HG03039 (cell line): ENCODE data around the gene ABCA13.

ENCODE experiments used
- ATAC-seq: cut with Tn5 transposase; IDR thresholded peaks from one replicate; pipeline ENCODE4 v1.9.1; 2021; ENCODE audit warnings: mild to moderate bottlenecking, moderate library complexity; ENCODE audit not compliant: unreplicated experiment

Gene ABCA13

DNA sequence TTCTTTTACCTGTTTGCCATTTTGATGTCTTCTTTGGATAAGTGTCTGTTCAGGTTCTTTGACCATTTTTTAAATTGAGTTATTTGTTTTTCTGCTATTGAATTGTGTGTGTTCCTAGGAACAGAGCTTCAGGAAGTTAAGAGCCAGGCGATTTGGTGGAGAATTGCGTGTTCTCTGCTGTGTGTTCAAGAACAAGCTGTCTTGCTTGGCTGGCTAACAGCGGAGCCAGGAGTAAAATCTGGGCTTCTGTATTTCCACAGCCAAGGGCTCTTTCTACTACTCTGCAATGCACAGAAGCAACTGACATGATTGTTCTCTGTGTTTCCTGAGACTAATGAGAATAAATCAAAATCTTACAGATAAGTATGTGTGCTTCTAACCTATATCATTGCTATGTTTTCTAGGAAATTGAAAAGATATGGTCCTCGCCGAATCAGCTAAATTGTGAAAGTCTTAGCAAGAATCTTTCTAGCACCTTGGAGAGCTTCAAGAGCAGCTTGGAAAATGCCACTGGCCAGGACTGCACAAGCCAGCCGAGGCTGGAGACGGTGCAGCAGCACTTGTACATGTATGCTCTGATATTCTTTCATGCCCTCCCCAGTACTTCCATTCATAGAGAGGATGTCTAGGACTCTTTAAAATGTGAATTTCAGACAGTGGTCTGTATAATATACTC, 124.2 kb downstream of the ABCA13 start:
- no peak for ATAC-seq

DNA sequence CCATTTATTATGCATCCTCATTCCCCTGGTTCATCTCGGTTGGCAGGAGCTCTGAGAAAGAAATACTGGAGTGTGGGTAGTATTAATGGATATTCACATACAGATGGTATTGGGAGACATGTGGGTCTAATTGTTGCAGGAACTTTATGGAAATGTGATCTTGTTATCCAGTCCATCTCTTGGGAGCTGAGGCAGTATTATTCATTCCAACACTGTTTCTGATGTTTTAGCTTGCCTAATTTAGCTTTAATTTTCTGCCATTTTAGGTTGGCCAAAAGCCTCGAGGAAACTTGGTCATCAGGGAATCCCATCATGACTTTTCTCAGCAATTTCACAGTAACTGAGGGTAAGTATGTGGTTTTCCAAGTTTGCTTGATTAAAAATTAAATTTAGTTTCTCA, 125.7 kb downstream of the ABCA13 start:
- ATAC-seq = no peak

DNA sequence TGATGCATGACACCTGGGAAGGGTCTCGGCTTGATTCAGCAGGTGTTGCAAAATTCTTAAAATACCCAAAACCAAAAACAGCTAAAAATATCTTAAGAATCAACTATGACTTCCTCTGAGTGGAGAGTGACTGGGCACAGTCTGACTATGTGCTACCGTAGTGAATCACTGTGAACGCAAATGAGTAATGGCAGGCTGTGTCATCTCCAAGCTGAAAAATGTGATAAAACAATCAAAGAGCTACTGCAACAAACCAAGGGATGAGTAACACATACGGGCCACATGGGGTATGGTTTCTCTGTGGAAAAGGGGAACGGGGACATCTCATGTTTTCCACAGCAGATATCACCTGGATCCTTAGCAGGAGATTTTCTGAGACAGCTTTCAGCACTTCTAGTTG, 127.5 kb downstream of the ABCA13 start:
- peak; percentile 73 for ATAC-seq

DNA sequence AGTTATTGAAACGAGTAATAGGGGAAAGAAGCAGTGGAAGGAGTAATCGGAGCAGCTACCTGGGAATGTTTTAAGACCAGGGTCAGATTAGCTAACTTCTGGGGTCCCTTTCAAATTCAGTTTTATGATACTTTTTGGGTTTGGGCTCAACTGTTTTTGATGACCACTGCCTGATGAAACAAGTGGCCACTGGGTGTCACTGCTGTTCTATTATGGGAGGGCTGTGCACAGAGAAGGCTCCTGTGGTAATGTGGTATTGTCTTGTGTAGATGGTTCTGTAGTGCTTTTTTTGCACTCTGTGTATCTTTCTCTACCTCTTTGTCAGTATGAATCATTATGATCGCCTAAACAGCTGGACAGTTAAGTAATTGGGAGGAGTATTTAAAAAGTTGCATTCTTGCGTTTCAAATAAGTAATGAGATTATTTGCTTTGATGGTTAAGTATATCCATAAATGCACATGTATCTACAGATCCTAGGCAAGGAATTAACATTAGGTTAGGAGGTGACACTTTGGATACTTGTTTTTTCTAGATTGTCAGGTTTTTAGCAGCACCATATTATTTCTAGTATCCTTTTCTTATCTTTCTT, 128.4 kb downstream of the ABCA13 start:
- peak; percentile 91 for ATAC-seq

DNA sequence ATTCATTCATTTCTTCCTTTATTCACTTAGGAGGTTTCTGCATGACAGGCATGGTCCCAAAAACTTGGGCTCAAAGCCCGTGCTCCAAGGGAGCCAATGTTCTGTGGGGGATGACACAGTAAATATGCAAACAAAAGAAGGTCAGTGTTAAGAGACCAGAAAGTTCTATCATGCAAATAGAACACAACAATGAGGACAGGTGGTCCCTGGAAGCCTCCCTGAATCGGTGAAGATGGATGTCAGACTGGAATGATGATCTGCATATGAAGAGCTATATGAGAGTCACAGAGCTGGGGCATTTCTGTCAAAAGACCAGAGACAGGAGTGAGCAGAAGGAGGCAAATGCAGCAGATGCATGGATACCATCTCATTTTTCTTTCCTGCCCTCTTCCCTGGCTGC, 129.0 kb downstream of the ABCA13 start:
- ATAC-seq = no peak

DNA sequence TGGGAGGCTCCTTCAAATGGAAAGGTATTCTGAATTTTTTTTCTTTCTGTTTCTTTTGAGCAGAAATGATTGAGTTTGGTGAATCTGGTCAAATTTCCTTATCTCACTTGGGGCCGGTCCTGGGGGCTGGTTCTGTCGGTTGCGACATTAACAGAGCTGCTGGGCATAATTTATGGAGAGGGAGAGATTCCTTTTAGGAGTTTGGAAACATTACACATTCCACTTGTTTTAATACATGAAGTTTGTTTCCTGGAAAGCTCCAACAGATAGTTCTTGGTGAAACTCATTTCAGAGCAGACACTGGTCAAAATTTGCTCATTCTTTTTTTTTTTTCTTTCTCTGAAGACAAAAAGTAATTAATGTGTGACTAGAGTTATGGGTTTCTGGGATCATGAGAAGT, 129.9 kb downstream of the ABCA13 start:
- no peak for ATAC-seq

DNA sequence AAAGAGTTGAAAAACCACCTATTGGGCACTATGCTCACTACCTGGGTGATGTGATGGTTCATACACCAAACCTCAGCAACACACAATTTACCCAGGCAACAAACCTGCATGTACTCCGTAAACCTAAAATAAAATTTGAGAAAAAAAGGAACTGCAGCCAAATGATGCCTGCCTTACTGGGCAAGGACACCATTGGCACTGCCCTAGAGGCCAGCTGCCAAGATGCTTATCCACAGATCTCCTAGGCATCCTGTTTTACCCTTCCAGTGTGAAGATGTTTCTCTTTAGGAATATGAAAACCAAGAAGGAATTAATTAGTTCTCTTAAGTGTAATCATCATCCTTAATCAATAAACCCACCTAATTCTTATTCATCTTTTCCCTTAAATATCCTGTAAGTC, 133.4 kb downstream of the ABCA13 start:
- no peak for ATAC-seq

DNA sequence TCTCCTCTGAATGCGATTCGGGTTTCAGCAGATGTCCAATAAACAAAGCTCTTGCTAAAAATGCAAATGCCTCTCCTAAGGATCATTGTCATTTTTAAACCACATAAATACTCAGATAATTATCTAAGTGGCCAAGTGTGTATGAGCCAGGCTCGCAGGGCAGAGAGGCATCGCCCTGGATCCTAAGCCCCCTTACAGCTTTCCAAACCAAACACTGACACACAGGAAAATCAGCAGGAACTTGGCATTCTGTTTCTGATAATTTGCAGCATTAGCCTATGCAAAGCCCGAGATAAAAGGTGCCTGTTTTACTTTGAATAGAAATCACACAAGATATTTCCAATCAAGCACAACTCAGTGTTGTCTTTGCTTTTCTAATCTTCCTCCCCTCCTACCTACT, 134.4 kb downstream of the ABCA13 start:
- no peak for ATAC-seq

DNA sequence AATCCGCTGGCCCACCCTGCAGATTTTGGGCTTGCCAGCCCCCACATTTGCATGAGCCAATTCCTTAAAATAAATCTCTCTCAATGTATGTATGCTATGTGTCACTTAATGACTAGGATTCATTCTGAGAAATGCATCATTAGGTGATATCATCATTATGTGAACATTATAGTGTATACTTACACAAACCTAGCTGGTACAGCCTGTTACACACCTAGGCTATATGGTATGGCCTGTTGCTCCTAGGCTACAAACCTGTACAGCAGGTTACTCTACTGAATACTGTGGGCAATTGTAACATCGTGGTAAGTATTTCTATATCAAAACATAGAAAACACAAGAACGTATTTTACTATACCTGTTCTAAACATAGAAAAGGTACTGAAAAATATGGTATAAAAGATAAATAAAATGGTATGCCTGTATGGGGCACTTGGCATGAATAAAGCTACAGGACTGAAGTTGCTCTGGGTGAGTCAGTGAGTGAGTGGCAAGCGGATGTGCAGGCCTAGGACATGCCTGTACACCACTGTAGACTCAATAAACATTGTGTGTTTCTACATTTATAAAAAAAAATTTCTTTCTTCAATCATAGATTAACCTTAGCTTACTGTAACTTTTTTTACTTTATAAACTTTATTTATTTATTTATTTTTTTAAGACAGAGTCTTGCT, 135.9 kb downstream of the ABCA13 start:
- ATAC-seq = no peak

DNA sequence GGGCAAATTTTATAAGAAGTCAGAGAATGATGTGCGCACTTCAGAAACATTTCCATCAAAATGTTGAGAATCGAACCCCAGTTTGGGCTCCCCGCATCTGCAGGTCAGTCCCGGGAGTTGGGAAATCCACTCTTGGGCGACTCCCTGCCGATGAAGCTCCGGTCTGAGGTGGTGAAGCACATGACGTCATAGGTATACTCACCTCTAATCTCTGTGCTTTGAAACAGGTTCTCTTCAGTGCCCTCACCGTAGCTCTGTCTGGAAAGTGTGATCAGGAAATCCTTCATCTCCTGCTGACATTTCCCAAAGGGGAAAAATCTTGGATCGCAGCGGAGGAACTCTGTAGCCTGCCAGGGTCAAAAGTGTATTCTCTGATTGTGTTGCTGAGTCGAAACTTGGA, 138.5 kb downstream of the ABCA13 start:
- ATAC-seq = no peak

DNA sequence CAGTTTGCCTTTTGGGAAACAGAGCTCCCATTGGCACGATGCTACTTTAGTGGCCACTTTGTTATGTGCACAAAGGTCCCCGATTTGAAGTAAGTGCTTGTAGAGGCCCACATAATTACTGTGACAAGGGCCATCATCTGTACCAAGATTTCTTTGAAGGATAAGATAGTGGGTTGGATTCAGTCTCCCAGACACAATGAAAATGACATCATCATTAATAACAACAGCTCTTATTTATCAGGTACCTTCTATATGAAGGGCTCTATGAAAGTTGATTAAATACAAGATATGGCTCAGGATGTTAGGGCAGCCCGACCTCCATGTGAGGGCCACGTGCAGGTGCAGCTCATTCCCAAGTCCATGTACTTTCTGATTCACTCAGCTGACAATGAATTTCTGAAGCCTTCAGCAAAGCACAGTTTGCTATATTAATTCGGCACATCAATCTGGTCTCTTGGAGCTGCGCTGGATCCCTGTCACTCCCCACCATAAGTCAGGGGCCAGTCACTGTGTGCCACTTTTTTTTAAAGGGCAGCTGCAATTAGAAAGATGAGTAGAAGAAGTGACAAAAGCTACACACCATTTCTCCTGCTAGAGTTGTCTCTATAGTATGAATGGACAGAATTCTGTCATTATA, 140.3 kb downstream of the ABCA13 start:
- no peak for ATAC-seq

DNA sequence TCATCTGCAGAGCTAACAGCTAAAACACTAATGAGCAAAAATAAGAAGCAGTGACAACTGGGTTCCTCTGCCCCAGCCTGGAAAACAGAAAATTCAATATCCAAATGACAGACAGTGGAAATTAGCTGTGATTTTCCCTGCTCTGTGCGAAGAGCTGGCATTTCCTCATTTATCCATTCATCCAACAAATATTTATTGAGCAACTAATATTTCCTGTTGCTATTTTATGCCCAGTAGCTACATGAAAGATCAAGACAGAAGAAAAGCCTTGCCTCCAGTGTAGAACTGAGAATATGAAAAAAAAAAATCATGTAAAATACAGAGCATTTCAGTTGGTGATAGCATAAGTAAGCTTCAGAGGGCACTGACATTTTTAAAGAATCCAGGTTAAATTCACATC, 140.9 kb downstream of the ABCA13 start:
- no peak for ATAC-seq

DNA sequence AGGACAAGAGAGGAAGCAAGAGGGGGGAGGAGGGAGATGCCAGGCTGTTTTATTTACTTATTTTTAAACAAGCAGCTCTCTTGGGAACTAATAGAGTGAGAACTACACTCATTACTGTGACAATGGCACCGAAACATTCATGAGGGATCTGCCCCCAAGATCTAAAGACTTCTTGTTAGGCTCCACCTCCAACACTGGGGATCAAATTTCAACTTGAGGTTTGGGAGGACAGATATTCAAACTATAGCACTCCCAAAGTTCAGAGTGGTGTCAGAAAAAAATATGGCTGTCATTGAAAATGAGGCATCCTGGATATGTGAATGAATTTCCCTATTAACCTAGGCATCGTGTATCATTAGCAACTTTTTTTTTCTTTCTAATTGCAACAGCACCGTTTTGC, 145.5 kb downstream of the ABCA13 start:
- no peak for ATAC-seq

DNA sequence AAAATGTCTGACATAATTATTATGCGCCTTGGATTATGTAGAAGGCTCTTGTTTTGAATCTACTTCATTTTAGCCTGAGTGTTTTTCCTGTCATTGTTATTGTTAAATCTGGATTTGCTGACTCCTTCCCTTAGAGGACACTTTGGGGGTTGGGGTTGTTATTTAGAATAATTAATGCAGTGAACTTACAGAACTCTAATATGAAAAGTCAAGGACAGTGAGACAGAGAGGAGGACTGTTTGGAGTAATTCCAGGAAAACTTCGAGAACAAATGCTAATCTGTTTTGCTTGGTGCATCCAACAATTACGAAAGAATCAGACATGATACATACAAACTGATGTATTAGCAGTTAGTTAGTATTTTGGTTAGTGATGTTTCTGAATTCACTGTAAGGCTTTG, 146.1 kb downstream of the ABCA13 start:
- no peak for ATAC-seq

DNA sequence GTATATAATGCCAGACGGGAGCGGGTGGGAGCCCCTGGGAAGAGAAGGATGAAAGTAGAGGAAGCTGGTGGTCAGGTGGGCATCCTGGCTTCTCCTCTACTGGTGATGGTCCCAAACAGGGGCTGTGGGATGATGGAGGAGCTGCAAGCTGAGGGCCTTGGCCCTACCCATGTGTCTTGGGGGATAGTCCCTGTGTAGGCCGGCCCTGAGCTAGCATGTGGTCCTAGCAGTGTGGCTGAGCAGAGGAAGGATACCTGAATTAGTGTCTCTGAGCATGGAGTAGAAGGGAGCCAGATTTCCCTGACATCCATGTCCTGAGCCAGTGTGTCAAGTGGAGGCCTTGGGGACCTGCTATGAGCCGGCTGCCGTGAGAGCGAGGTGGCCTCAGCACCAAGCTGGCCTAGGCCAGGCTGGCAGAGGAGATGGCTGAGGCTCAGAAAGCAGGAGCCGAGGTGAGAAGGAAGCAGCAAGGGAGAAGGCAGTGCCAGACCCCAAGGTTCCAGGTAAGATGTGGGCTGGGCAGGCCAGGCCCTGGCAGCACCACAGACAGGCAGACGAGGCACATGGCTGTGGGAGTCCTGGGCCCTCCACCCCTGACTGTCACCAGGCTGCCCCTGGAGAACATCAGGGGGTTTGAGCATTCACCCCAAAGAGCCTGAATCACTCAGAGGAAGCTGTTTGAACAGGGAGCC, 150.2 kb downstream of the ABCA13 start:
- no peak for ATAC-seq

DNA sequence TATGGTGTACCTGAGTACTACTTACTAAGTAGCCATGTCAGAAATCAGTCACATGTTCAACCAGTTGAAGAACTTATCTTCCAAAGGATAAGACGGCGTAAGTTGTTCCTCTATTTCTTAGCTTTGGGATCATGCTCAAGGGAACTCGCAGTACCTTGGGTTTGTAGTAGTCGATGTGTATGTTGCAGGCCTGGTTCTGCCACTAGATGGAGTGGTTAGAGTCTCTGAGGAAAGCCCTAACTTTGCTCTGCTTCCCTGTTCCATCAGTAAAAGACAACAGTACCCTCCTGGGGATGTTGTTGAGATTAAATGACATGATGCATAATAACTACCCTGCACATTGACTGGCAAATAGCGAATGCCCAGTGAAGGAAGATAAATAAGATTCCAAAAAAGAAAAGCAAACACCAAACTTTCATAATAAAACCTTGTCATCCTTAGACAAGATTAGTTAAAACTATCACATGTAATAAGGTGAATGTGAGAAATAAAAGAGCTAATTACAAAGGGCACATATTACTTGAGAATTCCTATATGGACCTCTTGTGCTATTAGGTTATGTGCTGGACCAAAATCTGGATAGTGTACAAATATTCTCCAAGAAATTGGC, 165.9 kb downstream of the ABCA13 start:
- ATAC-seq = no peak

DNA sequence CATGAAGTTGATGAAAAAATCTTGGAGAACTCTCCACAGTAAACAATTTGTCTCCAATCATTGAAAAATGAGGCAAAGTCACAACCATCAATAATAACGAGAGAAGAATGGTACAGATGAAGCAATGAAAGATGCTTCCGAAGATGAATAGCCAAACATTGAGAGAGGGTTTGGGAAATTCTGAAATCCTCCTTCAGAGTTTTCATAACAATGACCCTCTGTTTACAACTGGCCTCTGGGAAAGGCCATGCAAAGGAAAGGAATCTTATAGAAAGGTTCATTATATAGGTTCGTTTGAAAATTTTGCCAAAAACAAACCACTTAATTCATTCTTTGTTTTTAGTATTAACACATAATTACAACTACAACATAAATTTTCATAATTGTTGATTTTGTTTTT, 166.5 kb downstream of the ABCA13 start:
- ATAC-seq = no peak

DNA sequence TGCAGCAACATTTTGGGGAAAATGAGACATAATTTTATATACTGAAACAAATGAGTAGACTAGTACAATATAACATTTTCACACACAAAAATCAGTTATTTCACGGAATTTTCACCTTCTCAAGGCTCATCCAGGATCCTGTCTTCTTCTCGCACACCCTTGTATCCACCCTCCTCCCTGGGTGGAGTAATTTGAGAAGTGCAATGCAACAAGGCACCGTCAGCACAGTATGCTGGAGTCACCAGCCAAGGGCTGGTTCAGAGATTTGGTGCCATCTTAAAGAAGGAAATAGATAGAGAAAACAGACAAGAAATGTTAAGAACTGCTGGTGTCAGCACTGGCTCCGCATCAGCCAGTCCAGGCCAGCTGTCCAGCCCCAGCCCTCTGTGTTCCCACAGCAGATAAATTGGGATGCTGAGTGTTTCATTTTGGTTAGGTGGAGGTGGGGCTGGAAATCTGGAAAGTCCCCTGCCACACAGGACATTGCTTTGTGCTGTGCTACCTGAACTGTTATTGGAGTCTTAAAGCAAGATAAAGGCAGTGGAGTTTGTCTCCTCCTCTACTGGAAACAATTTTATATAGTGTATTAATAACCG, 176.1 kb downstream of the ABCA13 start:
- ATAC-seq = no peak

DNA sequence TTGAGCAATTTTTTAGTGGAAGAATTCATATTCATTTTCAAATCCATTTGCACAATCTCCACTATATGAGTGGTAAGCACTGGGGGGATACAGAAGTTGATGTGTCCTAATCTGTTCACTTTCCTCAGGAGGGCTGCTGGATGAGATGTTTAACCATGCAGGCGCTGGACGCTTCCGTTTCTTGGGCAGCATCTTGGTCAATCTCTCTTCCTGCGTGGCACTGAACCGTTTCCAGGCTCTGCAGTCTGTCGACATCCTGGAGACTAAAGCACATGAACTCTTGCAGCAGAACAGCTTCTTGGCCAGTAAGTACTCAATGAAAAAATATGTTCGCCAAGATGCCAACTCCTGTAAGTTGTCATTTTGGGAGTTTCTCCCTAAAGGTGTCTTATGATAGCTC, 179.3 kb downstream of the ABCA13 start:
- no peak for ATAC-seq

DNA sequence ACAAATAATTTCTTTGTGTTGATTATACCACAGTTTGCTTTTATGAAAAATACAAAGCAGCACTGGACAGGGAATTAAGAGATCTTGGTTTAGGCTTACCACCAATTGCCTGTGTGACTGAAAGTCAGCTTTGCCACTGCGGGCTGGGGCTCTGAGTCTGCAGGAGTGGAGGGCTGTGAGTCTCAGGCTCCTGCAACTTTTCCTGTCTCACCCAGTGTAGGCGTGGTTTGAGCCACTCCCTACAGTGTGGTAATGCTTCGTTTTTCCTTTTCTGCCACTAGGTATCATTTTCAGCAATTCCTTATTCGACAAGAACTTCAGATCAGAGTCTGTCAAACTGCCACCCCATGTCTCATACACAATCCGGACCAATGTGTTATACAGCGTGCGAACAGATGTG, 180.6 kb downstream of the ABCA13 start:
- ATAC-seq = no peak

DNA sequence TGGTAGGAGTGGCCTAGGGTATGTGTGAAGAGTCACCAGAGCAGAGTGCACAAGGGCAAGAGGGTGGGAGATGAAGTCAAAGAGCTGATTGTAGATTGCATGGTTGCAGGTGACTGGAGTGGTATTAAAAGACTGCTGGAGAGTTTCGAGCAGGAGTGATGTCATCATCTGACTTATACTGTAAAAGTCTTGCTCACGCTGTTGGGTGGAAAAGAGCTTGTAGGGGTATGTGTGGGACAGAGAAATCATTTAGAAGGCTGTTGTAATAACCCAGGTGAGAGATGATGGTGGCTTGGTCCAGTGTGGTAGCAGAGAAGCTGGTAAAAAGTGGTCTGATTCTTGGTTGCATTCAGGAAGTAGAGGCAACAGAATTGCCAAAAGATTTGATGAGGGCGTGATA, 184.1 kb downstream of the ABCA13 start:
- no peak for ATAC-seq
